Measurements from ENCODE around the gene PPP1R16B.
A peak's percentile ranks its signal among the peaks of the same experiment; 100 is the strongest.

GRCh38 chr20:38889792-38890496 is 84.4 kb downstream of the PPP1R16B start:
- TF ChIP-seq NFRKB (IDR thresholded peaks at IDR 0.05) = no peak
- TF ChIP-seq FOXM1 (IDR thresholded peaks at IDR 0.05; ENCODE audit: borderline replicate concordance) = no peak
- TF ChIP-seq BHLHE40 (IDR thresholded peaks at IDR 0.05; ENCODE audit: borderline replicate concordance) = no peak
- no peak for TF ChIP-seq CTBP1 (IDR thresholded peaks at IDR 0.05; ENCODE audit: borderline replicate concordance)
- no peak for TF ChIP-seq SUZ12 (IDR thresholded peaks at IDR 0.05)
- TF ChIP-seq SP1 (IDR thresholded peaks at IDR 0.05) = no peak
- TF ChIP-seq ZNF384 (IDR thresholded peaks at IDR 0.05) = no peak
- TF ChIP-seq ELF4 (IDR thresholded peaks at IDR 0.05) = no peak
- no peak for TF ChIP-seq HDGF (IDR thresholded peaks at IDR 0.05; ENCODE audit: borderline replicate concordance)
- TF ChIP-seq TARDBP (IDR thresholded peaks at IDR 0.05) = no peak
- TF ChIP-seq FOXA1 (IDR thresholded peaks at IDR 0.05) = no peak
- TF ChIP-seq, protein P1, sequence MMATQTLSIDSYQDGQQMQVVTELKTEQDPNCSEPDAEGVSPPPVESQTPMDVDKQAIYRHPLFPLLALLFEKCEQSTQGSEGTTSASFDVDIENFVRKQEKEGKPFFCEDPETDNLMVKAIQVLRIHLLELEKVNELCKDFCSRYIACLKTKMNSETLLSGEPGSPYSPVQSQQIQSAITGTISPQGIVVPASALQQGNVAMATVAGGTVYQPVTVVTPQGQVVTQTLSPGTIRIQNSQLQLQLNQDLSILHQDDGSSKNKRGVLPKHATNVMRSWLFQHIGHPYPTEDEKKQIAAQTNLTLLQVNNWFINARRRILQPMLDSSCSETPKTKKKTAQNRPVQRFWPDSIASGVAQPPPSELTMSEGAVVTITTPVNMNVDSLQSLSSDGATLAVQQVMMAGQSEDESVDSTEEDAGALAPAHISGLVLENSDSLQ (IDR thresholded peaks at IDR 0.05) = peak; percentile 52
- no peak for TF ChIP-seq FOXK2 (IDR thresholded peaks at IDR 0.05)
